Embryonic facial prominence (tissue), 1 donor: ENCODE measurements around the gene VSIG10L.

Source experiments
- DNase-seq: peaks from one replicate; pipeline ENCODE4 v3.0.0-alpha.2; 2016; ENCODE audit errors: extremely low spot score

The VSIG10L gene

GRCh38 chr19:51341976-51342580, at the start of gene VSIG10L:
TSS of gene VSIG10L (minus strand) at chr19:51342139. CDS start at chr19:51342124, 15 bp downstream.
- no peak for DNase-seq

- DNase-seq: no peak
Measured at GRCh38 chr19:51391073-51391611, 49.2 kb upstream of the VSIG10L start.

- no peak for DNase-seq
Measured at GRCh38 chr19:51389143-51389542, 47.2 kb upstream of the VSIG10L start.

- DNase-seq: no peak
Measured at GRCh38 chr19:51387924-51388389, 46.0 kb upstream of the VSIG10L start, which contains the start of gene LIM2. TSS of gene LIM2 (minus strand) at chr19:51387974. CDS start at chr19:51387443, 531 bp downstream.

- no peak for DNase-seq
Measured at GRCh38 chr19:51386882-51387520, 45.1 kb upstream of the VSIG10L start.

- no peak for DNase-seq
Measured at GRCh38 chr19:51382004-51382403, 40.1 kb upstream of the VSIG10L start.

GRCh38 chr19:51380379-51380778, 38.4 kb upstream of the VSIG10L start:
- no peak for DNase-seq

- DNase-seq: no peak
Measured at GRCh38 chr19:51377422-51377821, 35.5 kb upstream of the VSIG10L start.

GRCh38 chr19:51375504-51376221, 33.7 kb upstream of the VSIG10L start:
- no peak for DNase-seq

GRCh38 chr19:51372649-51373504, 30.9 kb upstream of the VSIG10L start, which contains the start of gene NKG7:
TSS of gene NKG7 (minus strand) at chr19:51372654. CDS start at chr19:51372535, 119 bp downstream.
- DNase-seq: no peak

GRCh38 chr19:51372021-51372648, 30.2 kb upstream of the VSIG10L start:
- no peak for DNase-seq

- no peak for DNase-seq
Measured at GRCh38 chr19:51371186-51371690, 29.3 kb upstream of the VSIG10L start.

GRCh38 chr19:51370230-51370629, 28.3 kb upstream of the VSIG10L start:
- no peak for DNase-seq

- DNase-seq: no peak
Measured at GRCh38 chr19:51368366-51369282, 26.7 kb upstream of the VSIG10L start, which contains the start of gene CLDND2. TSS of gene CLDND2 (minus strand) at chr19:51369003. CDS start at chr19:51368577, 426 bp downstream.

- DNase-seq: peak; percentile 97
Measured at GRCh38 chr19:51367565-51368365, 25.8 kb upstream of the VSIG10L start.

GRCh38 chr19:51367255-51367564, 25.3 kb upstream of the VSIG10L start:
- no peak for DNase-seq

GRCh38 chr19:51366389-51367254, 24.7 kb upstream of the VSIG10L start:
- DNase-seq: peak; percentile 95

GRCh38 chr19:51365965-51366388, 24.0 kb upstream of the VSIG10L start, which contains the start of gene ETFB:
TSS of gene ETFB (minus strand) at chr19:51366388. CDS start at chr19:51366326, 62 bp downstream.
- DNase-seq: no peak
